Upper lobe of right lung (tissue), 1 donor: Measurements from ENCODE around the gene G6PC3. TPM values are rescaled to one million over a fixed set of nuclear protein-coding genes. Genes with fewer than 3 reads are reported as not detected.
A peak's percentile ranks its signal among the peaks of the same experiment; 100 is the strongest.
"Not testable (repeated sequence)": the region's sequence is repeated elsewhere in the genome, so short reads cannot be mapped to it uniquely, and the experiment has no call there.

ENCODE experiments used
- ATAC-seq: fragments of 200-7000 bp; cut with Tn5 transposase; one replicate; pipeline ENCODE4 v1.9.1; 2020; ENCODE audit warnings: mild to moderate bottlenecking, moderate library complexity
- DNase-seq: peaks from one replicate; pipeline ENCODE4 v3.0.0-alpha.2; 2020
- H3K27ac ChIP-seq: fragments of 200-600 bp; one replicate; pipeline ENCODE4 v1.8.0; 2022
- H3K27me3 ChIP-seq: fragments of 200-600 bp; one replicate; pipeline ENCODE4 v1.8.0; 2022; ENCODE audit warnings: mild to moderate bottlenecking
- H3K36me3 ChIP-seq: fragments of 200-600 bp; one replicate; pipeline ENCODE4 v1.8.0; 2022
- H3K4me1 ChIP-seq: fragments of 200-600 bp; one replicate; pipeline ENCODE4 v1.8.0; 2022
- H3K4me3 ChIP-seq: fragments of 200-600 bp; one replicate; pipeline ENCODE4 v1.8.0; 2022; ENCODE audit warnings: mild to moderate bottlenecking
- H3K9me3 ChIP-seq: fragments of 200-600 bp; one replicate; pipeline ENCODE4 v1.8.0; 2022
- CTCF ChIP-seq: fragments of 200-600 bp; IDR thresholded peaks from one replicate; pipeline ENCODE4 v1.8.0; 2022; ENCODE audit warnings: antibody characterized with exemption
- intact Hi-C: fragments of 100-400 bp; cut with DNase I; formaldehyde crosslinking; loops from one replicate; pipeline ENCODE4 v1.11.0; 2022
- total RNA-seq: library from RNA; stranded (reverse); fragmentation: NEBNext Ultra II Directional; extraction: Animal tissue kit (Norgen Biotek cat#: 25700); gene quantifications from one replicate; pipeline ENCODE4 v1.2.1, GENCODE V29; 2021
- donor health status: DM: no; HTN: yes; CAD: no; lungs with severe emphysema.

Gene G6PC3
- total RNA-seq, 1 donor from 2014 or later, result 39.7 TPM

- Histone ChIP-seq H3K36me3 (peaks cover 30% of the 10 kb centered on the region), H3K4me1 (peaks cover 23% of the 10 kb centered on the region), H3K27ac (no peak overlapping the region), H3K9me3 (no peaks in the 10 kb centered on the region), H3K27me3 (no peaks in the 10 kb centered on the region), H3K4me3 (no peak overlapping the region)
- ATAC-seq (no peak), DNase-seq (no peak)
- intact Hi-C loops, result no loop called here
- no peak for TF ChIP-seq CTCF
Measured at GRCh38 chr17:44118427-44119050, 48.0 kb downstream of the G6PC3 start.

GRCh38 chr17:44119062-44119461 lies 48.5 kb downstream of the G6PC3 start:
- intact Hi-C loops, result no loop called here
- Histone ChIP-seq H3K27me3 (no peaks in the 10 kb centered on the region), H3K36me3 (peaks cover 25% of the 10 kb centered on the region), H3K4me1 (peaks cover 25% of the 10 kb centered on the region), H3K9me3 (no peaks in the 10 kb centered on the region), H3K4me3 (no peak overlapping the region), H3K27ac (no peak overlapping the region)
- DNase-seq (no peak), ATAC-seq (peak; percentile 43)
- TF ChIP-seq CTCF, result no peak

- no peaks in the 10 kb centered on the region for H3K27me3 ChIP-seq
- intact Hi-C loops, result no loop called here
- ATAC-seq (no peak), DNase-seq (no peak)
- H3K36me3 ChIP-seq, result peaks cover 18% of the 10 kb centered on the region
- no peak overlapping the region for H3K27ac ChIP-seq
- no peak for TF ChIP-seq CTCF
- H3K9me3 ChIP-seq, result no peaks in the 10 kb centered on the region
- peaks cover 29% of the 10 kb centered on the region for H3K4me1 ChIP-seq
- H3K4me3 ChIP-seq, result no peak overlapping the region
Measured at GRCh38 chr17:44119798-44120197, 49.3 kb downstream of the G6PC3 start.

- intact Hi-C loops, H3K27ac ChIP-seq, H3K4me3 ChIP-seq, DNase-seq, H3K9me3 ChIP-seq, ATAC-seq, H3K27me3 ChIP-seq: not testable (repeated sequence)
- Histone ChIP-seq H3K4me1 (peaks cover 29% of the 10 kb centered on the region), H3K36me3 (peaks cover 13% of the 10 kb centered on the region)
Measured at GRCh38 chr17:44120281-44120680, 49.7 kb downstream of the G6PC3 start.

- Histone ChIP-seq H3K4me3 (no peak overlapping the region), H3K36me3 (peaks cover 11% of the 10 kb centered on the region), H3K27me3 (no peaks in the 10 kb centered on the region), H3K4me1 (peaks cover 29% of the 10 kb centered on the region), H3K9me3 (no peaks in the 10 kb centered on the region), H3K27ac (no peak overlapping the region)
- no peak for TF ChIP-seq CTCF
- intact Hi-C loops, result no loop called here
- DNase-seq (no peak), ATAC-seq (no peak)
Measured at GRCh38 chr17:44120851-44121605, 50.5 kb downstream of the G6PC3 start.

GRCh38 chr17:44121997-44122815 lies 51.7 kb downstream of the G6PC3 start:
- ATAC-seq (no peak), DNase-seq (no peak)
- no peak for TF ChIP-seq CTCF
- peaks cover 29% of the 10 kb centered on the region for H3K4me1 ChIP-seq
- H3K27ac ChIP-seq, result peak overlapping the region; percentile 91
- no peaks in the 10 kb centered on the region for H3K9me3 ChIP-seq
- intact Hi-C loops, result no loop called here
- H3K4me3 ChIP-seq, result peak overlapping the region; percentile 99
- H3K27me3 ChIP-seq, result no peaks in the 10 kb centered on the region
- H3K36me3 ChIP-seq, result no peaks in the 10 kb centered on the region
